K562 (cell line): ENCODE data around the gene ACP5. TPM values are rescaled to one million over a fixed set of nuclear protein-coding genes. Genes with fewer than 3 reads are reported as not detected.

ENCODE experiments used
- ARNT ChIP-seq, 2 experiments: fragments of 450-650 bp; IDR thresholded peaks; 2 replicates each; pipeline ENCODE4 v1.6.1; 2016; ENCODE audit warnings: mild to moderate bottlenecking in 1 of 2
- ATF1 ChIP-seq, 2 experiments: fragments of 450-650 bp in 1 of 2; IDR thresholded peaks; 2 replicates each; pipeline ENCODE4 v1.6.1; 2016; ENCODE audit warnings: missing compliant biosample characterization in 1 of 2, missing genetic modification characterization in 1 of 2
- CHD4 ChIP-seq: fragments of 200-600 bp; sonication (generic); IDR thresholded peaks from 3 replicates; pipeline ENCODE4 v1.6.1; 2012; ENCODE audit warnings: low read depth, mild to moderate bottlenecking, mixed read lengths, low read length, inconsistent platforms; ENCODE audit not compliant: insufficient read depth, insufficient replicate concordance, poor library complexity, severe bottlenecking
- DMBX1 ChIP-seq: fragments of 250-450 bp; sonication (Bioruptor Pico); IDR thresholded peaks from 2 replicates; pipeline ENCODE4 v1.8.0; 2022; ENCODE audit warnings: inconsistent platforms, mild to moderate bottlenecking, moderate library complexity, borderline replicate concordance
- DPF2 ChIP-seq: fragments of 450-650 bp; IDR thresholded peaks from 2 replicates; pipeline ENCODE4 v1.6.1; 2016
- EP400 ChIP-seq: fragments of 450-650 bp; IDR thresholded peaks from 2 replicates; pipeline ENCODE4 v1.6.1; 2017; ENCODE audit warnings: antibody characterized with exemption, mild to moderate bottlenecking, moderate library complexity
- FOXA3 ChIP-seq, 2 experiments: fragments of 450-650 bp in 1 of 2; sonication (generic) in 1 of 2; formaldehyde crosslinking; IDR thresholded peaks in 1 of 2; conservative IDR thresholded peaks in 1 of 2; 2 replicates each; pipeline versions ENCODE4 v1.4.0 to v1.8.0; 2020 to 2022; ENCODE audit warnings: mild to moderate bottlenecking in 2 of 2, missing genetic modification reagents in 1 of 2
- MXI1 ChIP-seq: IDR thresholded peaks from 2 replicates; pipeline ENCODE4 v1.6.1; 2011; ENCODE audit warnings: low read depth, mild to moderate bottlenecking, improper control_type of control experiment, low read length
- NCOA2 ChIP-seq, 2 experiments: fragments of 450-650 bp; IDR thresholded peaks; 2 replicates each; pipeline ENCODE4 v1.6.1; 2018; ENCODE audit warnings: mild to moderate bottlenecking in 2 of 2, moderate library complexity in 1 of 2; ENCODE audit not compliant: partially characterized antibody in 2 of 2
- PHF21A ChIP-seq: fragments of 450-650 bp; IDR thresholded peaks from 2 replicates; pipeline ENCODE4 v1.6.1; 2017; ENCODE audit warnings: low read depth, borderline replicate concordance
- POLR3A ChIP-seq: IDR thresholded peaks from 2 replicates; pipeline ENCODE4 v1.6.1; 2011; ENCODE audit warnings: borderline replicate concordance, mild to moderate bottlenecking, moderate library complexity; ENCODE audit not compliant: insufficient read length, insufficient read depth; ENCODE audit errors: extremely low read depth
- RCOR1 ChIP-seq, 2 experiments: IDR thresholded peaks; 2 replicates each; pipeline ENCODE4 v1.6.1; 2012; ENCODE audit warnings: low read depth in 2 of 2, low read length in 2 of 2, borderline replicate concordance in 1 of 2, improper control_type of control experiment in 1 of 2
- RHOXF2B ChIP-seq: fragments of 250-450 bp; sonication (Bioruptor Pico); conservative IDR thresholded peaks from 2 replicates; pipeline ENCODE4 v1.5.1; 2021
- SMAD3 ChIP-seq: fragments of 450-650 bp; formaldehyde crosslinking; conservative IDR thresholded peaks from 2 replicates; pipeline ENCODE4 v1.4.0; 2020; ENCODE audit warnings: mild to moderate bottlenecking
- TSC22D4 ChIP-seq: fragments of 450-650 bp; IDR thresholded peaks from 2 replicates; pipeline ENCODE4 v1.6.1; 2016; ENCODE audit warnings: missing genetic modification characterization, missing biosample characterization, control low read depth
- ZNF175 ChIP-seq: fragments of 200-800 bp; sonication (Bioruptor generic); IDR thresholded peaks from 2 replicates; pipeline ENCODE4 v1.6.1; 2016; ENCODE audit warnings: low read depth, mild to moderate bottlenecking, missing genetic modification characterization, missing compliant biosample characterization
- ZNF431 ChIP-seq: sonication (generic); formaldehyde crosslinking; IDR thresholded peaks from 2 replicates; pipeline ENCODE4 v1.8.0; 2022; ENCODE audit warnings: mild to moderate bottlenecking, missing genetic modification reagents
- polyA plus RNA-seq, 8 experiments: library from polyadenylated mRNA; depleted of rRNA in 4 of 8; stranded (reverse) in 5 of 8; unstranded in 3 of 8; fragments of >200 nt; fragmentation: Nextera tagmentation in 2 of 8; fragmentation: Illumina TruSeq in 1 of 8; extraction: Ambion mirVana in 2 of 8; extraction: Trizol in 1 of 8; gene quantifications; 2 replicates each; pipeline versions ENCODE4 v1.2.1 to v1.2.3, GENCODE V29; 2011 to 2014; ENCODE audit warnings: inconsistent platforms in 1 of 8, missing spikeins in 1 of 8
- total RNA-seq, 7 experiments: library from RNA; depleted of rRNA in 6 of 7; stranded (reverse); fragments of >200 nt in 6 of 7; fragmentation: Illumina TruSeq in 2 of 7; extraction: Trizol in 2 of 7; gene quantifications; 2 replicates each; pipeline versions ENCODE4 v1.2.1 to v1.2.3, GENCODE V29; 2011 to 2021; ENCODE audit warnings: low replicate concordance in 1 of 7
- TF ChIP-seq, protein P1 (sequence below): fragments of 450-650 bp; formaldehyde crosslinking; IDR thresholded peaks from 2 replicates; pipeline ENCODE4 v1.4.0; 2020; ENCODE audit warnings: mild to moderate bottlenecking, moderate library complexity
- TF ChIP-seq, protein P2 (sequence below): fragments of 450-650 bp; IDR thresholded peaks from 2 replicates; pipeline ENCODE4 v1.6.1; 2016; ENCODE audit warnings: borderline replicate concordance
- TF ChIP-seq, protein P3 (sequence below): fragments of 450-650 bp; formaldehyde crosslinking; IDR thresholded peaks from 2 replicates; pipeline ENCODE4 v1.4.0; 2020; ENCODE audit warnings: mild to moderate bottlenecking, moderate library complexity
- TF ChIP-seq, protein P4 (sequence below): IDR thresholded peaks from 2 replicates; pipeline ENCODE4 v1.6.1; 2014; ENCODE audit warnings: antibody characterized with exemption

ACP5 gene
- total and polyA plus RNA-seq, 9 of the 15 experiments (the other 6 are each of a cell fraction or from before 2014, with no cell fraction given): 0.06 to 1.1 (median 0.31) TPM; not detected in 1

DNA sequence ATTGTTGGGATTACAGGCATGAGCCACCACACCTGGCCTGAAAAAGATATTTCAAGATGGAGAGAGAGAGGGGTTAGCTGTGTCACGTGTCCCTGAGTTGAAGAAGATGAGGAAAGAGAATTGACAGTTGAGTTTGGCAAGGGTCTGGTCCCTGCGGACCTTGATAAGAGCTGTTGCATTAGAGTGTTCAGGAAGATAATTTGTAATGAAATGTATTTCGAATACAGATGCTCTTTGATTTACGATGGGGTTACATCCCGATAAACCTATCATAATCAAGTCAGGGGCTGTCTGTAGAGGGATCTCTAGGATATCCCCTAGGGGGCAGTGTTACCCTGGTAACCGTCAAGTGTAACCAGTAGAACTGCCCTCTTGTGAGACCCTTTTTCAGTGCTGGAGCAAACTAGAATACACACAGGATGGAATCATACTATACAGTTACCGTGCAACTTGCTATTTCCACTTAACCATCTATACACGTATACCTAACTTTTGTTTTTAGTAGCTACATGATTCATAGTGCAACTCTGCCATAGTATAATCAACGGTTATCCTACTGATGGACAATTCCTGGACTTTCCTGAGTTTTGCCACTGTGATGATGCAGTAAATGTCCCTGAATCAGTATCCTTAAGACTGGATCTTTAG is 16.9 kb downstream of the ACP5 start (continued):
- TF ChIP-seq RHOXF2B (CRISPR knock-in tag): no peak
- TF ChIP-seq TSC22D4 (tag): no peak
- peak; percentile 61; the same call in 1 of the 2 replicates for TF ChIP-seq DMBX1 (CRISPR knock-in tag)
- TF ChIP-seq, protein P1, sequence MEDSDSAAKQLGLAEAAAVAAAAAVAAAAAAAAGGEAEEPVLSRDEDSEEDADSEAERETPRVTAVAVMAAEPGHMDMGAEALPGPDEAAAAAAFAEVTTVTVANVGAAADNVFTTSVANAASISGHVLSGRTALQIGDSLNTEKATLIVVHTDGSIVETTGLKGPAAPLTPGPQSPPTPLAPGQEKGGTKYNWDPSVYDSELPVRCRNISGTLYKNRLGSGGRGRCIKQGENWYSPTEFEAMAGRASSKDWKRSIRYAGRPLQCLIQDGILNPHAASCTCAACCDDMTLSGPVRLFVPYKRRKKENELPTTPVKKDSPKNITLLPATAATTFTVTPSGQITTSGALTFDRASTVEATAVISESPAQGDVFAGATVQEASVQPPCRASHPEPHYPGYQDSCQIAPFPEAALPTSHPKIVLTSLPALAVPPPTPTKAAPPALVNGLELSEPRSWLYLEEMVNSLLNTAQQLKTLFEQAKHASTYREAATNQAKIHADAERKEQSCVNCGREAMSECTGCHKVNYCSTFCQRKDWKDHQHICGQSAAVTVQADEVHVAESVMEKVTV (CRISPR knock-in tag): peak; percentile 83
- no peak for TF ChIP-seq SMAD3 (CRISPR knock-in tag)
- TF ChIP-seq RCOR1 (IDR thresholded peaks at IDR 0.05; ENCODE audit: borderline replicate concordance in 1 of 2, low read depth in 2 of 2, low read length in 2 of 2): peak; percentile 66 to 93
- peak; percentile 77 for TF ChIP-seq PHF21A
- TF ChIP-seq ZNF431: no peak; the same call in 1 of the 2 replicates
- no peak for TF ChIP-seq FOXA3 (CRISPR knock-in tag; conservative IDR thresholded peaks at IDR 0.05 in 1 of 2, IDR thresholded peaks at IDR 0.05 in 1 of 2)
- TF ChIP-seq, protein P2, sequence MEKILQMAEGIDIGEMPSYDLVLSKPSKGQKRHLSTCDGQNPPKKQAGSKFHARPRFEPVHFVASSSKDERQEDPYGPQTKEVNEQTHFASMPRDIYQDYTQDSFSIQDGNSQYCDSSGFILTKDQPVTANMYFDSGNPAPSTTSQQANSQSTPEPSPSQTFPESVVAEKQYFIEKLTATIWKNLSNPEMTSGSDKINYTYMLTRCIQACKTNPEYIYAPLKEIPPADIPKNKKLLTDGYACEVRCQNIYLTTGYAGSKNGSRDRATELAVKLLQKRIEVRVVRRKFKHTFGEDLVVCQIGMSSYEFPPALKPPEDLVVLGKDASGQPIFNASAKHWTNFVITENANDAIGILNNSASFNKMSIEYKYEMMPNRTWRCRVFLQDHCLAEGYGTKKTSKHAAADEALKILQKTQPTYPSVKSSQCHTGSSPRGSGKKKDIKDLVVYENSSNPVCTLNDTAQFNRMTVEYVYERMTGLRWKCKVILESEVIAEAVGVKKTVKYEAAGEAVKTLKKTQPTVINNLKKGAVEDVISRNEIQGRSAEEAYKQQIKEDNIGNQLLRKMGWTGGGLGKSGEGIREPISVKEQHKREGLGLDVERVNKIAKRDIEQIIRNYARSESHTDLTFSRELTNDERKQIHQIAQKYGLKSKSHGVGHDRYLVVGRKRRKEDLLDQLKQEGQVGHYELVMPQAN: 0 out of 2 replicates have a peak, but pooled peaks have one; percentile 6
- no peak for TF ChIP-seq CHD4
- TF ChIP-seq ZNF175: 0 out of 2 replicates have a peak, but pooled peaks have one; percentile 45
- TF ChIP-seq MXI1: no peak; the same call in 1 of the 2 replicates
- TF ChIP-seq EP400: peak; percentile 66
- TF ChIP-seq NCOA2 (IDR thresholded peaks at IDR 0.05; ENCODE audit: partially characterized antibody in 2 of 2): no peak
- TF ChIP-seq, protein P3, sequence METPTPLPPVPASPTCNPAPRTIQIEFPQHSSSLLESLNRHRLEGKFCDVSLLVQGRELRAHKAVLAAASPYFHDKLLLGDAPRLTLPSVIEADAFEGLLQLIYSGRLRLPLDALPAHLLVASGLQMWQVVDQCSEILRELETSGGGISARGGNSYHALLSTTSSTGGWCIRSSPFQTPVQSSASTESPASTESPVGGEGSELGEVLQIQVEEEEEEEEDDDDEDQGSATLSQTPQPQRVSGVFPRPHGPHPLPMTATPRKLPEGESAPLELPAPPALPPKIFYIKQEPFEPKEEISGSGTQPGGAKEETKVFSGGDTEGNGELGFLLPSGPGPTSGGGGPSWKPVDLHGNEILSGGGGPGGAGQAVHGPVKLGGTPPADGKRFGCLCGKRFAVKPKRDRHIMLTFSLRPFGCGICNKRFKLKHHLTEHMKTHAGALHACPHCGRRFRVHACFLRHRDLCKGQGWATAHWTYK (CRISPR knock-in tag): no peak
- peak; percentile 93 for TF ChIP-seq DPF2
- peak in 1 of 2 experiments; percentile 91; a peak in 2 of 4 replicates for TF ChIP-seq ARNT (IDR thresholded peaks at IDR 0.05)
- TF ChIP-seq, protein P4, sequence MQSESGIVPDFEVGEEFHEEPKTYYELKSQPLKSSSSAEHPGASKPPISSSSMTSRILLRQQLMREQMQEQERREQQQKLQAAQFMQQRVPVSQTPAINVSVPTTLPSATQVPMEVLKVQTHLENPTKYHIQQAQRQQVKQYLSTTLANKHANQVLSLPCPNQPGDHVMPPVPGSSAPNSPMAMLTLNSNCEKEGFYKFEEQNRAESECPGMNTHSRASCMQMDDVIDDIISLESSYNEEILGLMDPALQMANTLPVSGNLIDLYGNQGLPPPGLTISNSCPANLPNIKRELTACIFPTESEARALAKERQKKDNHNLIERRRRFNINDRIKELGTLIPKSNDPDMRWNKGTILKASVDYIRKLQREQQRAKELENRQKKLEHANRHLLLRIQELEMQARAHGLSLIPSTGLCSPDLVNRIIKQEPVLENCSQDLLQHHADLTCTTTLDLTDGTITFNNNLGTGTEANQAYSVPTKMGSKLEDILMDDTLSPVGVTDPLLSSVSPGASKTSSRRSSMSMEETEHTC: no peak
- TF ChIP-seq ATF1 (CRISPR knock-in tag; IDR thresholded peaks at IDR 0.05): no peak
- peak; percentile 57 for TF ChIP-seq ATF1 (tag; IDR thresholded peaks at IDR 0.05)
- TF ChIP-seq POLR3A: no peak
